IMR-90 (cell line): ENCODE data around the gene ARMC5. TPM values are rescaled to one million over a fixed set of nuclear protein-coding genes. Genes with fewer than 3 reads are reported as not detected.
A peak's percentile ranks its signal among the peaks of the same experiment; 100 is the strongest.

Experiments used
- ATAC-seq: fragments of 200-7000 bp; cut with Tn5 transposase; 2 replicates; pipeline ENCODE4 v1.9.1; 2020; ENCODE audit warnings: low read depth, mild to moderate bottlenecking, moderate library complexity
- BruUV-seq: library from RNA; stranded (reverse); fragments of 400-500 nt; replicated peaks from 2 replicates; lab custom pipeline; 2021; lab: Mats Ljungman, UMichigan
- CTCF ChIA-PET: fragments of 300-600 bp; formaldehyde crosslinking; extraction: SDS; loops from one replicate; lab custom pipeline; 2021; ENCODE audit warnings: antibody characterized with exemption; lab: Yijun Ruan, JAX
- POLR2A ChIA-PET: fragments of 300-600 bp; sonication (Branson Sonifier 250); formaldehyde crosslinking; loops from one replicate; lab custom pipeline; 2022; ENCODE audit warnings: antibody characterized with exemption; ENCODE audit not compliant: unreplicated experiment; lab: Charles Lee
- DNase-seq: peaks from one replicate; pipeline ENCODE4 v3.0.0; 2013
- H2AFZ ChIP-seq: replicated peaks from 2 replicates; pipeline ENCODE3; 2013; ENCODE audit warnings: low read length, mild to moderate bottlenecking; ENCODE audit not compliant: poor library complexity
- H2AK5ac ChIP-seq: 2 replicates; pipeline ENCODE4 v1.6.1; 2013; ENCODE audit warnings: low read depth, low read length, inconsistent platforms
- H2AK9ac ChIP-seq: replicated peaks from 2 replicates; pipeline ENCODE3; 2013; ENCODE audit warnings: mild to moderate bottlenecking, low read depth, low read length, moderate library complexity; ENCODE audit not compliant: poor library complexity
- H2BK120ac ChIP-seq: 2 replicates; pipeline ENCODE4 v1.6.1; 2013; ENCODE audit warnings: low read depth, low read length, inconsistent platforms
- H2BK15ac ChIP-seq: 3 replicates; pipeline ENCODE4 v1.6.1; 2013; ENCODE audit warnings: low read depth, low read length, inconsistent platforms
- H2BK20ac ChIP-seq: 2 replicates; pipeline ENCODE4 v1.6.1; 2013; ENCODE audit warnings: low read depth, mild to moderate bottlenecking, inconsistent platforms, low read length, moderate library complexity
- H2BK5ac ChIP-seq: 2 replicates; pipeline ENCODE4 v1.6.1; 2013; ENCODE audit warnings: mild to moderate bottlenecking, low read depth, low read length, inconsistent platforms; ENCODE audit not compliant: poor library complexity, severe bottlenecking
- H3K14ac ChIP-seq: replicated peaks from 2 replicates; pipeline ENCODE4 v1.6.1; 2013; ENCODE audit warnings: low read depth, low read length, inconsistent platforms
- H3K18ac ChIP-seq: 2 replicates; pipeline ENCODE4 v1.6.1; 2013; ENCODE audit warnings: low read depth, low read length, control low read depth
- H3K23ac ChIP-seq: 2 replicates; pipeline ENCODE4 v1.6.1; 2013; ENCODE audit warnings: low read depth, low read length, inconsistent platforms
- H3K27ac ChIP-seq: 2 replicates; pipeline ENCODE4 v1.5.1; 2013; ENCODE audit warnings: mild to moderate bottlenecking, control low read depth, low read length; ENCODE audit not compliant: insufficient read depth
- H3K27me3 ChIP-seq: 2 replicates; pipeline ENCODE4 v1.6.1; 2013; ENCODE audit warnings: low read length; ENCODE audit not compliant: control insufficient read depth, insufficient read depth
- H3K36me3 ChIP-seq: 2 replicates; pipeline ENCODE4 v1.6.1; 2013; ENCODE audit warnings: low read length, mixed read lengths; ENCODE audit not compliant: control insufficient read depth, insufficient read depth
- H3K4ac ChIP-seq: 2 replicates; pipeline ENCODE4 v1.6.1; 2013; ENCODE audit warnings: low read depth, low read length, inconsistent platforms
- H3K4me1 ChIP-seq: 2 replicates; pipeline ENCODE4 v1.6.1; 2013; ENCODE audit warnings: low read length, mixed read lengths; ENCODE audit not compliant: control insufficient read depth, insufficient read depth
- H3K4me2 ChIP-seq: 2 replicates; pipeline ENCODE4 v1.6.1; 2013; ENCODE audit warnings: low read depth, mild to moderate bottlenecking, control low read depth, low read length, moderate library complexity
- H3K4me3 ChIP-seq: 2 replicates; pipeline ENCODE4 v1.5.1; 2013; ENCODE audit warnings: low read depth, mild to moderate bottlenecking, control low read depth, low read length, moderate library complexity; ENCODE audit not compliant: insufficient read depth
- H3K56ac ChIP-seq: 2 replicates; pipeline ENCODE4 v1.6.1; 2013; ENCODE audit warnings: low read length, inconsistent platforms; ENCODE audit not compliant: insufficient read depth; ENCODE audit errors: extremely low read depth
- H3K79me1 ChIP-seq, 2 experiments: 2 replicates each; pipeline ENCODE4 v1.6.1; 2013; ENCODE audit warnings: low read length in 2 of 2, inconsistent platforms in 1 of 2, low read depth in 1 of 2
- H3K9ac ChIP-seq: 2 replicates; pipeline ENCODE4 v1.6.1; 2013; ENCODE audit warnings: low read depth, low read length, control low read depth
- H3K9me1 ChIP-seq: 2 replicates; pipeline ENCODE4 v1.6.1; 2013; ENCODE audit warnings: low read length, inconsistent platforms; ENCODE audit not compliant: insufficient read depth
- H3K9me3 ChIP-seq: 2 replicates; pipeline ENCODE4 v1.6.1; 2013; ENCODE audit warnings: low read length; ENCODE audit not compliant: control insufficient read depth, insufficient read depth
- H4K20me1 ChIP-seq: 2 replicates; pipeline ENCODE4 v1.6.1; 2013; ENCODE audit warnings: low read length, inconsistent platforms; ENCODE audit not compliant: insufficient read depth
- H4K5ac ChIP-seq: 2 replicates; pipeline ENCODE4 v1.6.1; 2013; ENCODE audit warnings: mild to moderate bottlenecking, low read depth, low read length, control low read depth
- H4K8ac ChIP-seq, 2 experiments: 2 replicates each; pipeline ENCODE4 v1.6.1; 2013; ENCODE audit warnings: low read depth in 2 of 2, low read length in 2 of 2, control low read depth in 1 of 2, inconsistent platforms in 1 of 2
- H4K91ac ChIP-seq: 2 replicates; pipeline ENCODE4 v1.6.1; 2013; ENCODE audit warnings: low read depth, low read length, inconsistent platforms; ENCODE audit not compliant: insufficient read depth
- BHLHE40 ChIP-seq: fragments of 150-350 bp; IDR thresholded peaks from 2 replicates; pipeline ENCODE4 v1.6.1; 2016; ENCODE audit warnings: mild to moderate bottlenecking, low read depth, low read length
- ELK1 ChIP-seq: fragments of 150-350 bp; IDR thresholded peaks from 2 replicates; pipeline ENCODE4 v1.6.1; 2016; ENCODE audit warnings: low read depth, mild to moderate bottlenecking, low read length, moderate library complexity, borderline replicate concordance
- FOS ChIP-seq: fragments of 150-350 bp; IDR thresholded peaks from 2 replicates; pipeline ENCODE4 v1.6.1; 2016; ENCODE audit warnings: low read depth, low read length
- WGBS, 2 experiments: methylation state at CpG; one replicate each; pipeline versions ENCODE4 v1.1.5 to v1.1.7; 2013; ENCODE audit warnings: missing lambda C conversion rate in 2 of 2; ENCODE audit not compliant: insufficient read length in 1 of 2; ENCODE audit errors: extremely low coverage in 2 of 2; 5-methylcytosine and 5-hydroxymethylcytosine counted together
- dilution Hi-C: fragments of 300-500 bp; cut with HindIII; formaldehyde crosslinking; loops from one replicate; pipeline ENCODE4 v1.14.3; 2018; ENCODE audit warnings: low sequenced_read_pairs; ENCODE audit not compliant: unreplicated experiment
- in situ Hi-C: fragments of 300-500 bp; cut with MboI; formaldehyde crosslinking; loops from 3 replicates; pipeline ENCODE4 v1.14.3; 2019; ENCODE audit warnings: low sequenced_read_pairs, inconsistent platforms, mixed read lengths
- intact Hi-C: fragments of 100-400 bp; cut with micrococcal nuclease; formaldehyde crosslinking; loops from 2 replicates; pipeline ENCODE4 v1.10.0; 2022
- polyA plus RNA-seq, 3 experiments: library from polyadenylated mRNA; depleted of rRNA; stranded (reverse); fragments of >200 nt; gene quantifications; 2 replicates each; pipeline ENCODE4 v1.2.3, GENCODE V29; 2012; ENCODE audit warnings: low replicate concordance in 1 of 3
- total RNA-seq: library from RNA; depleted of rRNA; stranded (reverse); fragments of >200 nt; gene quantifications from 2 replicates; pipeline ENCODE4 v1.2.3, GENCODE V29; 2012

The ARMC5 gene
- total and polyA plus RNA-seq, 2 of the 4 experiments (the other 2 are of a cell fraction) = 2.3 to 7.5 TPM

DNA sequence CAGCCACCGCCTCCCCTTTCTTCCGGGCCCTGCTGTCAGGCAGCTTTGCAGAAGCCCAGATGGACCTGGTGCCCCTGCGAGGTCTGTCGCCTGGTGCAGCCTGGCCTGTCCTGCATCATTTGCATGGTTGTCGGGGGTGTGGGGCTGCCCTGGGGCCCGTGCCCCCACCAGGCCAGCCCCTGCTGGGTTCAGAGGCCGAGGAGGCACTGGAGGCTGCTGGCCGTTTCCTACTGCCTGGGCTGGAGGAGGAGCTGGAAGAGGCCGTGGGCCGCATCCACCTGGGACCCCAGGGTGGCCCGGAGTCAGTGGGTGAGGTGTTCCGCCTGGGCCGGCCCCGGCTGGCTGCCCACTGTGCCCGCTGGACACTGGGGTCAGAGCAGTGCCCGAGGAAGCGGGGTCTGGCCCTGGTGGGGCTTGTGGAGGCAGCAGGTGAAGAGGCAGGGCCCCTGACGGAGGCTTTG lies 7.1 kb downstream of the ARMC5 start:
- CTCF ChIA-PET = no interaction called here
- no peak overlapping the region for H4K91ac ChIP-seq
- peaks cover 7 to 16% of the 10 kb centered on the region in 2 experiments for H3K79me1 ChIP-seq
- no peaks in the 10 kb centered on the region for H3K9me3 ChIP-seq
- no TSS peak for BruUV-seq
- no peak overlapping the region for H2BK5ac ChIP-seq
- intact Hi-C loops (no loop called here), dilution Hi-C loops (no loop called here), in situ Hi-C loops (loop anchor here (10.0 to 25.0 kb wide), 2 partner anchors 392 to 396 kb away; partner anchors contain the start of genes ZNF267, ZNF646 and ZNF668)
- H3K4me2 ChIP-seq = no peak overlapping the region
- WGBS, 2 experiments = 89% methylated on average over 8 of the region's 18 CpGs; no CpG with 5 or more reads in 1 of the 2 experiments
- peaks cover 11% of the 10 kb centered on the region; the same call in 1 of the 2 replicates for H3K9me1 ChIP-seq
- DNase-seq (no peak), ATAC-seq (no peak)
- no peak overlapping the region for H4K8ac ChIP-seq
- no peak overlapping the region for H3K4me3 ChIP-seq
- no peak overlapping the region for H2AFZ ChIP-seq
- H2AK9ac ChIP-seq = peak overlapping the region; percentile 42
- H3K18ac ChIP-seq = no peak overlapping the region
- H4K20me1 ChIP-seq = no peaks in the 10 kb centered on the region
- H3K9ac ChIP-seq = no peak overlapping the region
- H3K14ac ChIP-seq = no peak overlapping the region
- no peak for TF ChIP-seq FOS
- TF ChIP-seq ELK1 = no peak
- TF ChIP-seq BHLHE40 = no peak
- no peak overlapping the region for H2AK5ac ChIP-seq
- H3K27me3 ChIP-seq = no peaks in the 10 kb centered on the region
- POLR2A ChIA-PET = no interaction called here
- no peak overlapping the region for H2BK120ac ChIP-seq
- peaks cover 7% of the 10 kb centered on the region for H3K4me1 ChIP-seq
- no peak overlapping the region for H2BK20ac ChIP-seq
- H2BK15ac ChIP-seq = no peak overlapping the region
- H3K27ac ChIP-seq = no peak overlapping the region
- H3K23ac ChIP-seq = no peak overlapping the region
- H3K36me3 ChIP-seq = peaks cover 30% of the 10 kb centered on the region
- H3K4ac ChIP-seq = no peak overlapping the region
- no peak overlapping the region for H4K5ac ChIP-seq
- H3K56ac ChIP-seq = no peak overlapping the region
